Pons (tissue), 1 donor: ENCODE measurements around the gene NELL2.

Experiments used
- DNase-seq: peaks from one replicate; pipeline ENCODE4 v3.0.0-alpha.2; 2016; ENCODE audit warnings: low spot score

NELL2 gene

GRCh38 chr12:44464180-44464579 is 411.9 kb downstream of the NELL2 start:
- DNase-seq = no peak

DNA sequence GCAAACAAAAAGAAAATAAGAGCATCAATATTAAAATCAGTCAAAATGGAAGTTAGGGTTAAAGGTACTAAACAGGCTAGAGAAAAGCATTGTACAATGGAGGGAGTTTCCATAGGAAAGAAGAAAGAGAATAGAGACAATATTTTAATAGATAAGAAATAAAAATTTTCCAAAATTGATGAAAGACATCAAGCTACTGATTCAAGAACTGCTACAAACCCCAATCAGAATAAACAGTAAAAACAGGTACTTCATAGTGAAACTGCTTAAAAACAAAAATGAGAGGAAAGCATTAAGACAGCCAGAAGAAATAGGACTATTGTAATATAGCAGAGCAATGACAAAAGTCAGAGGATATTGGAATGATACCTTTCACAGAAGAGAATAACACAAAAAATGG is 413.4 kb downstream of the NELL2 start:
- DNase-seq = no peak

GRCh38 chr12:44460261-44460660 is 415.9 kb downstream of the NELL2 start:
- DNase-seq = no peak

GRCh38 chr12:44459569-44459968 is 416.5 kb downstream of the NELL2 start:
- DNase-seq = no peak
